ENCODE data around the gene CACNG4. TPM values are rescaled to one million over a fixed set of nuclear protein-coding genes. Genes with fewer than 3 reads are reported as not detected.

Gene CACNG4
- total RNA-seq, 4 donors from 2014 or later = 0.27 to 1.9 TPM; not detected in 2

DNA sequence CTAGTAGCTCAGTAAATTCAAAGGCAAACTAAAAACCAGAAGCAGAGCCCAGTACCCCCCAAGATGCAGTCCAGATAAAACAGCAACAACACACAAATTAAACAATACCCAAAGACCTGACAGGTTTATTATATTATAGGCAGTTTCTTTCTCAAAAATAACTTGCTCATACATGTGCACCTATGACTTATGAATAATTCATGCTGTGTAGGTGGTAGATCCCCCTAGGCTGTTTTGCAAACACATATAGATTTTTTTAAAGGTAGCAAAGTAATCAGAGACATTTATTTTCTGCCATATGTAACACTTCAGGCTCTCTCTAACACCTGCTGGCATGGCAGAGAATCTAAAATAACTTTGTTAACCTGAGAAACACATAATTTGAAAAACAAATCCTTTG is 107.1 kb downstream of the CACNG4 start:
- TF ChIP-seq EP300 (IDR thresholded peaks at IDR 0.05; ENCODE audit: low read depth) (no peak), POLR2A (IDR thresholded peaks at IDR 0.05) (no peak), POLR2AphosphoS5 (IDR thresholded peaks at IDR 0.05) (no peak)
- TF ChIP-seq, protein P1, sequence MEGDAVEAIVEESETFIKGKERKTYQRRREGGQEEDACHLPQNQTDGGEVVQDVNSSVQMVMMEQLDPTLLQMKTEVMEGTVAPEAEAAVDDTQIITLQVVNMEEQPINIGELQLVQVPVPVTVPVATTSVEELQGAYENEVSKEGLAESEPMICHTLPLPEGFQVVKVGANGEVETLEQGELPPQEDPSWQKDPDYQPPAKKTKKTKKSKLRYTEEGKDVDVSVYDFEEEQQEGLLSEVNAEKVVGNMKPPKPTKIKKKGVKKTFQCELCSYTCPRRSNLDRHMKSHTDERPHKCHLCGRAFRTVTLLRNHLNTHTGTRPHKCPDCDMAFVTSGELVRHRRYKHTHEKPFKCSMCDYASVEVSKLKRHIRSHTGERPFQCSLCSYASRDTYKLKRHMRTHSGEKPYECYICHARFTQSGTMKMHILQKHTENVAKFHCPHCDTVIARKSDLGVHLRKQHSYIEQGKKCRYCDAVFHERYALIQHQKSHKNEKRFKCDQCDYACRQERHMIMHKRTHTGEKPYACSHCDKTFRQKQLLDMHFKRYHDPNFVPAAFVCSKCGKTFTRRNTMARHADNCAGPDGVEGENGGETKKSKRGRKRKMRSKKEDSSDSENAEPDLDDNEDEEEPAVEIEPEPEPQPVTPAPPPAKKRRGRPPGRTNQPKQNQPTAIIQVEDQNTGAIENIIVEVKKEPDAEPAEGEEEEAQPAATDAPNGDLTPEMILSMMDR (IDR thresholded peaks at IDR 0.05) = no peak
- no peak for DNase-seq
- Histone ChIP-seq H3K4me3 (no peak overlapping the region), H3K4me1 (peaks cover 0 to 5% (median 0%) of the 10 kb centered on the region in 4 donors), H3K9me3 (no peaks in the 10 kb centered on the region), H3K27ac (no peak overlapping the region), H3K36me3 (peaks cover 0 to 8% (median 0%) of the 10 kb centered on the region in 4 donors), H3K27me3 (no peaks in the 10 kb centered on the region)
- intact Hi-C loops (cut with DNase I; ENCODE audit: low total_unique reads) (no loop called here), in situ Hi-C loops (cut with MboI; ENCODE audit: low pct_ligation_motif_present in 1 of 4, low pct_unique_long_range_greater_than_20kb in 1 of 4, low sequenced_read_pairs in 3 of 4) (no loop called here)

DNA sequence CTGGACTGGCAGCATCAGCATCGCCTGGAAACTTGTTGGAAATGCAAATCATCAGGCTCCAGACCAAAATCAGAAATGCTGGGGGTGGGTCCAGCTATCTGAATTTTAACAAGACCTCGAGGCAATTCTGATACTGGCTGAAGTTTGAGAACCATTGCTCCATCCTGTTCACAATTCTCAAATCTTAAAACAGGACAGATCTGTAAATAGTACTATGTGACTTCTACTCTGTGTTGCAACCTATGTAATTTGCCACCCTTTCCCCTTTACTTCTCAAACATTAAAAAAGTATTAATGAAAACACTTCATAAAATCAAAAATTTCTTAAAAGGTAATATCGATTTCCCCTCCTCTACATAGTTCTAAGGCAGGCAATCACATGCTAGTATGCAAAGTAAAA is 108.4 kb downstream of the CACNG4 start:
- in situ Hi-C loops (cut with MboI; ENCODE audit: low pct_ligation_motif_present in 1 of 4, low pct_unique_long_range_greater_than_20kb in 1 of 4, low sequenced_read_pairs in 3 of 4) = no loop called here
- no peak for DNase-seq
- WGBS, 2 donors (ENCODE audit: low coverage in 1 of 2) = 89 to 100% methylated on average over 1 to 3 of the region's 3 CpGs

DNA sequence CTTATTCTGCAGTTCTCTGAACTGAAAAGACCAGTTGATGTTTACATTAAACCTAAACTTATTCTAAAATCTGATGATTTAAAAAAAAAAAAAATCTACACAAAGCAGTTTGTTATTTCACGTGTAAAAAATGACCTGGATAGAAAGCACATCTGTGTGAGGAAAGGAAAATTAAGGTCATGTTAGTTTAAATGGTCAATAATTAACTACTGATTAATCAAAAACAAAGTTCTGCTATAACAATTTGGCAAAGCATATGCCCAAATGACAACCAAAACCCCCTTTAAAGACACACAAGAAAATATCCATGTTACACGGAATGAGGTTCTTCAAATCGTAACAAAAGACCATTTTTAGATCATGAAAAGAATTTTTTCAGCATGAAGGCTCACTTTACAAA is 110.3 kb downstream of the CACNG4 start:
- 75 to 76% methylated on average over 3 of the region's 3 CpGs for WGBS, 2 donors (ENCODE audit: low coverage in 1 of 2)
- no peaks in the 10 kb centered on the region for H3K9me3 ChIP-seq

More for the DNA sequence above, 108.4 kb downstream of the CACNG4 start:
- Histone ChIP-seq H3K27me3 (no peaks in the 10 kb centered on the region), H3K27ac (no peak overlapping the region), H3K36me3 (peaks cover 0 to 8% (median under 1%) of the 10 kb centered on the region in 4 donors), H3K4me3 (no peak overlapping the region), H3K9me3 (no peaks in the 10 kb centered on the region), H3K4me1 (peaks cover 0 to 5% (median 0%) of the 10 kb centered on the region in 4 donors)
- intact Hi-C loops (cut with DNase I; ENCODE audit: low total_unique reads) = no loop called here
- TF ChIP-seq POLR2A (IDR thresholded peaks at IDR 0.05) (no peak), POLR2AphosphoS5 (IDR thresholded peaks at IDR 0.05) (no peak), EP300 (IDR thresholded peaks at IDR 0.05; ENCODE audit: low read depth) (no peak)
- TF ChIP-seq, protein P1 (IDR thresholded peaks at IDR 0.05) = no peak

DNA sequence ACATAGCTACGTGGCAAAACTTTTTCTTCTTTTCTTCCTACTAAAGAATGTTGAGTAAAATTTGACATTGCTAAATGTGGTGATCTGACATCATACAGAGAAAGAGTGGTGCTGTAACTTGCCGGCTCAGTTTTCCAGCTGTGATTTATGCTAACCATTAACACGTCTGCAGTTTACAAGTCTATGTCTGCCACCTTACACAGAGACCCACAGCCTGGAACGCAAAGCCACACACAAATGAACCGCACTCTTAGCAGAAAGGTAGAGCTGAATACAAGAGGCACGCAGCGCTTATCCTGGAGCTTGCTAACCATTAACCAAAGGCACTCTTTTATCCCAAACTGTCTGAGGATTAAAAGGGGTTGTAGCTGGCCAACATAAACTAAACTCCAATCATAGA is 111.8 kb downstream of the CACNG4 start:
- H3K4me1 ChIP-seq = no peaks in the 10 kb centered on the region
- no peaks in the 10 kb centered on the region for H3K27me3 ChIP-seq
- in situ Hi-C loops (cut with MboI; ENCODE audit: low pct_ligation_motif_present in 1 of 4, low pct_unique_long_range_greater_than_20kb in 1 of 4, low sequenced_read_pairs in 3 of 4) = no loop called here
- H3K9me3 ChIP-seq = no peaks in the 10 kb centered on the region
- no peak overlapping the region for H3K4me3 ChIP-seq
- WGBS, 2 donors (ENCODE audit: low coverage in 1 of 2) = 50% methylated on average over 7 of the region's 7 CpGs; no CpG with 5 or more reads in 1 of the 2 donors
- TF ChIP-seq POLR2AphosphoS5 (IDR thresholded peaks at IDR 0.05) (no peak), POLR2A (IDR thresholded peaks at IDR 0.05) (no peak), EP300 (IDR thresholded peaks at IDR 0.05; ENCODE audit: low read depth) (no peak)
- TF ChIP-seq, protein P1 (IDR thresholded peaks at IDR 0.05) = no peak
- no peak for DNase-seq
- H3K36me3 ChIP-seq = peaks cover 0 to 8% (median 3%) of the 10 kb centered on the region in 4 donors
- intact Hi-C loops (cut with DNase I; ENCODE audit: low total_unique reads) = no loop called here
- H3K27ac ChIP-seq = no peak overlapping the region

More for the DNA sequence above, 110.3 kb downstream of the CACNG4 start:
- no peaks in the 10 kb centered on the region for H3K27me3 ChIP-seq
- in situ Hi-C loops (cut with MboI; ENCODE audit: low pct_ligation_motif_present in 1 of 4, low pct_unique_long_range_greater_than_20kb in 1 of 4, low sequenced_read_pairs in 3 of 4) (no loop called here), intact Hi-C loops (cut with DNase I; ENCODE audit: low total_unique reads) (no loop called here)
- peaks cover 0 to 8% (median 3%) of the 10 kb centered on the region in 4 donors for H3K36me3 ChIP-seq
- H3K4me1 ChIP-seq = peaks cover 0 to 5% (median 0%) of the 10 kb centered on the region in 4 donors
- H3K27ac ChIP-seq = no peak overlapping the region
- no peak for DNase-seq
- no peak for TF ChIP-seq EP300 (IDR thresholded peaks at IDR 0.05; ENCODE audit: low read depth)
- TF ChIP-seq POLR2AphosphoS5 (IDR thresholded peaks at IDR 0.05) = no peak
- no peak for TF ChIP-seq POLR2A (IDR thresholded peaks at IDR 0.05)
- TF ChIP-seq, protein P1 (IDR thresholded peaks at IDR 0.05) = no peak
- H3K4me3 ChIP-seq = no peak overlapping the region
